ENCODE measurements around the gene GHR.
"Not testable (repeated sequence)": the region's sequence is repeated elsewhere in the genome, so short reads cannot be mapped to it uniquely, and the experiment has no call there.

The GHR gene

DNA sequence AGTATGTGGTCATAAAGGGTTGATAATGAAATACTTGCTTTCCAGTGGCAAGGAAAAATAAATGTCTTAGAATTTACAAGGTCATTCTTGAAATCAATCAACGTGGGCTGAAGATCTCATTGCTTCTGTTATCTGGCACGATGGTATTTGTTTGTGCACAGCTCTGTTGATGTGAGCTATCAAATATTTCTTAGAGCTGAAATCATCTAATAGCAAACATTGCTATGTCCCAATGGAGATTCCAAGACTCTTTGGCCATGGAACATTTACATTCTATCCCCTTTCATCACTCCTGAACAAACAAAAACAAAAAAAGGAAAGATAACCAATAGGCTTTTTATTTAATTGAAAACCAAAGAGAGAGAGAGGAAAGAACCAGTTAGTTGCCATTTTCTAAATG is 221.9 kb downstream of the GHR start:
- DNase-seq (ENCODE audit: low read depth) = no peak

DNA sequence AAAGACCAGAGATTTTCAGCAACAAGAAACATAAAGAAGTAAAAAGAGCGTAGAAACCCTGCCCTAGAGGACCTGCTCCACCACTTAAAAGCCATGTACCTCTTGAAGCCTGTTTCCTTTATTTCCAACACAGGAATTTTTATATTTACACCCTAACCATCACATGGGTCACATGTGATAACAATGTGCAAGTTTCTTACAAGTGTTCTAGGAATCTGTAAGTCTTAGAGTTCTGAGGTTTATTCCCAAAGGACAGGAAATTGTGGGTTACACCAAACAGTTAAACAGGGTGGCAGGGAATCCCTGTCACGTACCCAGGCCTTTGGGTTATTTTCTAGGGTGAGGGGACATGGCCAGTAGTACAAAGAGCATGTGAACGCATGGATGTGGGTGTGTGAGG is 224.8 kb downstream of the GHR start:
- DNase-seq (ENCODE audit: low read depth) = no peak

DNA sequence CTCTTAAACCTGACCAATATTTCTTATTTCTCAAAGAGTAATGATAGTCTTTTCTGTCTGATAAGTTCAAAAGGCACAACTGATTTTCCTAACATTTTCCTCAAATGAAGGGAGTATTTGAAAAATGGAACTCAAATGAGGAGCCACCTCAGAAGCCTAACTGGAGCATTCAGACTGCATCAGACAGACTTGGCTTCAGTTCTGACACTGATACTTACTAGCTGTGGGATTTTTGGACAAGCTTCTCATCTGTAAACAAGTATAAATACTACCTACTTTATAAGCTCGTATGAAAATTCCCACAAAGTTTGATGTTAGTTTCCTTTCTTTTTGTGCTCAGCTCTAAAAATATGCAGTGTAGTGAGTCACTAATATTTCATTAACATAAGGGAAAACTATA is 225.7 kb downstream of the GHR start:
- DNase-seq (ENCODE audit: low read depth) = no peak

DNA sequence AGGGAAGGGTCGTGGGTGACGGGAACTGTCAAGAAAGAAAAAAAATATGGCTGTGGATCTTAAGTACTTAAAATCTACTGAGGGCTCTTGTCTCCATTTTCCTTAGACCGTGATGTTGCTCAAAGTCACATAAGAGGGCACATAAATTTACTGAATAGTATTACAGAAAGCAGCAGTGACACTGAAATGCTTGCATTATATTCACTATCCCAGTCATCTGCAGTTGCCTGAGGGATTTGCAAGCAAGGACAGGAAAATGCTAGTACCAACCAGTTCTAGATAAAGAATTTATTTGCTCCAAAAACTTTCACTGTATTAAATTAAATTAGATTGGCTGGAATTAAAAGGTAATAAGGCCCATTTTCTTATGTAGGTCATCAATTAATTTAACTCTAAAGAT is 226.8 kb downstream of the GHR start:
- DNase-seq (ENCODE audit: low read depth) = no peak

DNA sequence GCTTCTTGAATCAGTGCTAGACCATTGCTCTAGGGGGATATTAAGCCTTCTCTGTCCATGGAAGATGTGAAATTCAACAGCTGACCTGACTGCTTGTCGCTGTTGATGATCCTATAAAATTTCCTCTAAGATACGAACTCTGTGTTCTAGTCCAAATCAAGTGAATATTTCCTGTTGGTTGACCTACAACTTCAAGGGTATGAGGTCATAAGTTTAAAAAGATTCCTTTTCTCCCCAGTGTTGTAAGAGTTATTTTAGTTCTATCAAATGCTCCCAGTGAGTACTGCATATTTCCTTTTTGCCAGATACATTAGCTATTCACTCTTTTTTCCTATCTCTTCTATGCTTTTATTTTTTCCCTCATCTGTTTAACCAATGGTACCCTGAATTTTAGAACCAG is 230.5 kb downstream of the GHR start:
- DNase-seq (ENCODE audit: low read depth) = no peak

DNA sequence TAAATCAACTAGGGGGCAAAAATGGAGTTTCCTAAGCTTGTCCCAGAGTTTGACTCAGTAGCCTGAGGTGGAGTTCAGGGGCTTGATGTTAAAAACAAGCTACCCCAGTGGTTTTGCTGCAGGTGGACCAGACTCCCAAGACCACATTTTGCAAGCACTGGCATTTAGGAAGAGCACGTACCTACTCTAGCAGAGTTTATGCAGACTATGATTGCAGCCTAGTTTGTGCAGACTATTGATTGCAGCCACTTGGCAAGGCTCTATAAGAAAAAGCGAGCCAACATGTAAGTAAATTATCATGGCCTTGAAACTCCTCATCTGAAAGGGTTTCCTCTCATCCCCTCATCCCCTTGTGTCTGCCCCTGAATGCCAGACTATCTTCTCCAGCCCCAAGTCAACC is 231.4 kb downstream of the GHR start:
- no peak for DNase-seq (ENCODE audit: low read depth)

DNA sequence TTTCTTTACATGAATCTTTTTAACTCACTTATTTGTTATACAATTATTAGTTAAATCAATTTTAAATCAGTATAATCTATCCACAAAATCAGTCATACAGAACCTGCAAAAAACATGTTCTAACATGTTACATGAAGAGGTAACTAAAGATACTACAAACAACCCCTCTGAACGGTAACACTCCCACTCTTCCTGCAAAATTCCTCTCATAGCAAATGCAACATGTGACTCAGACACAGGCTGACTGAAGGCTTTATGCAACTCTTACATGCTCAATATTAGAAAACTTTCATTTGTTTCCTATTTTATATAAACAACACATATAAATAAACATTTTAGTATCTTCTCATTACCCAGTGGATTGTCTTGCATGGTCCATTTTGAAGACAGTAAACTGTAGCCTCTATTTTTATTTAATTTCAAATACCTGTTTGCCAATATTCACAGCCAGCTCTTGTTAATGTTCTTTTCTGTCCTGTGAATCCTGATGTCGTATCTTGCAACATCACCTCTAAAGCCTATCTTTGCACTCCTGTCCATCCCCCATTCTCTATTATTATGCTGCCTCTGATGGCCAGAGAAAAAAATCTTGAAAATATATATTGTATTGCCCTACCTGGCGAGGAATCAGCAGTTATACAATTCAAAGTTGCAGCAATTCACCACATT is 232.9 kb downstream of the GHR start:
- no peak for DNase-seq (ENCODE audit: low read depth)

DNA sequence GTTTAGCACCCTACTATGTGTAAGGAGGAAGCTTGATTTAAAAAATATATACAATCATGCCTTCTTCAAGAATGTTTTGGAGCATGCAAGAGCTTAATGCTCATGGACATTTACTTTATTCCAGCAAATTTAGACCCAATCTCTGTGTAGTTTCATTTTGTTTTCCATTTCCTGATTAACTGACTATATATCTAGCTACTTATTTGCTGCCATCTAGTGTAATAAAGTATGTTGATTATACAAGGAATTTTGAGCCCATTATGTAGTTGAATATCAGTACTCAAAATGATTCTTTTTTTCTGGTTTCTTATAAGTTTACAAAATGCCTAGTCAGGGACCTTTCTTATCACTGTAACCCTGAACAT is 233.4 kb downstream of the GHR start:
- no peak for DNase-seq (ENCODE audit: low read depth)

DNA sequence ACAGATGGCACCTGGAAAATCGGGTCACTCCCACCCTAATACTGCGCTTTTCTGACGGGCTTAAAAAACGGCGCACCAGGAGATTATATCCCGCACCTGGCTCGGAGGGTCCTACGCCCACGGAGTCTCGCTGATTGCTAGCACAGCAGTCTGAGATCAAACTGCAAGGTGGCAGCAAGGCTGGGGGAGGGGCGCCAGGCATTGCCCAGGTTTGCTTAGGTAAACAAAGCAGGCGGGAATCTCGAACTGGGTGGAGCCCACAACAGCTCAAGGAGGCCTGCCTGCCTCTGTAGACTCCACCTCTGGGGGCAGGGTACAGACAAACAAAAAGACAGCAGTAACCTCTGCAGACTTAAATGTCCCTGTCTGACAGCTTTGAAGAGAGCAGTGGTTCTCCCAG is 236.6 kb downstream of the GHR start:
- DNase-seq (ENCODE audit: low read depth) = not testable (repeated sequence)

DNA sequence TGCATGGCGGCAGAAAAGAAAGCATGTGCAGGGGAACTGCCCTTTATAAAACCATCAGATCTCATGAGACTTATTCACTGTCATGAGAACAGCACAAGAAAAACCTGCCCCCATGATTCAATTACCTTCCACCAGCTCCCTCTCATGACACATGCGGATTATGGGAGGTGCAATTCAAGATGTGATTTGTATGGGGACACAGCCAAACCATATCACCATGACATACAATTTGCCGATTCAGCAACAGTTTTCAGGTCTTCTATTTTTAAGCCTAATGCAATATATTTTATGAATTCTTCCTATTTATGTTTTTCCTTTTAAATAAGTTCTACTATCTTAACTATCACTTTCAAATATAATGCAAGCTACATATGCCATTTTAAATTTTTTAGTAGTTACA is 242.6 kb downstream of the GHR start:
- DNase-seq (ENCODE audit: low read depth) = no peak

DNA sequence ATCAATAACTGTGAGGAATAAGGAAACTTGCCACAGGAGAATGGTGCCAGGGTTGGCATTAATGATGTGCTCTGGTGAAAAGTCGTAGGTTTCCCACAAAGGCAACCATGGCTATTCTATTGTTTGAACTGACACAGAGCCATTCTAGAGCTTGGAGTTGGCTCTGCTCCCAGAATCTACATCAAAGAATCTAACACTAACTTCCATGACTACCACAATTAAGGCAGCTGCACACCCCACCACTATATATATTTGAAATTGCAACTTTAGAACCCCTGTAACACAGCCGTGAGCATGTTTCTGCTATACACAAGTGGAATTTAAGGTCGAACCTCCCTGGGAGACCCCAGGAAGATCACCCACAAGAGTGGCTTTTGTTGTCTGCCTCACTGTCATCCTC is 243.6 kb downstream of the GHR start:
- DNase-seq (ENCODE audit: low read depth) = no peak

DNA sequence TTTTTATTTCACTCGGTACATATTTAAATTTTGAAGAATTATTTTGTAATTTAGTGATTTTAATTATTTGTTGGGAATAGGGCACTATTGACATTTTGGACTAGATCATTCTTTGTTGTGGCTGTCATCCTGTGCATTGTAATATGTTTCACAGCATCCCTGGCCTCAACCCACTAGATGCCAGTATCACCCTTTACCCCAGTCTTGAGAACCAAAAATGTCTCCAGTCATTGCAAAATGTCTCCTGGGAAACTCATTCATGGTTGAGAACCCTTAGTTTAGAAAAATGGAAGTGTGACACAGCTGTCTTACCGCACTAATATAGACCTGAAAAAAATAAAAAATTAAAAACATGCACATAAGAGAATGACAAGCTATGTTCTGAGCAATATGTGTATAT is 245.0 kb downstream of the GHR start:
- no peak for DNase-seq (ENCODE audit: low read depth)

DNA sequence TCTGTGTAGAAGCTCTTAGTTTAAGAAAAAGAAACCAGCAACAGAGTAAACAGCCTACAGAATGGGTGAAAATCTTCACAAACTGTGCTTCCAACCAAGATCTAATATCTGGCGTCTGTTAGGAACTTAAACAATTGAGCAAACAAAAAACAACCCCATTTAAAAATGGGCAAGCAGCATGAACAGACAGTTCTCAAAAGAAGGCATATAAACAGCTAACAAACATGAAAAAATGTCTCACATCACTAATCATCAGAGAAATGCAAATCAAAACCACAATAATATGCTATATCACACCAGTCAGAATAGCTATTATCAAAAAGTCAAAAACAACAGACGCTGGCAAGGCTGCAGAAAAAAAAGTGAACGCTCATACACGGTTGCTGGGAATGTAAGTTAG is 249.7 kb downstream of the GHR start:
- no peak for DNase-seq (ENCODE audit: low read depth)

DNA sequence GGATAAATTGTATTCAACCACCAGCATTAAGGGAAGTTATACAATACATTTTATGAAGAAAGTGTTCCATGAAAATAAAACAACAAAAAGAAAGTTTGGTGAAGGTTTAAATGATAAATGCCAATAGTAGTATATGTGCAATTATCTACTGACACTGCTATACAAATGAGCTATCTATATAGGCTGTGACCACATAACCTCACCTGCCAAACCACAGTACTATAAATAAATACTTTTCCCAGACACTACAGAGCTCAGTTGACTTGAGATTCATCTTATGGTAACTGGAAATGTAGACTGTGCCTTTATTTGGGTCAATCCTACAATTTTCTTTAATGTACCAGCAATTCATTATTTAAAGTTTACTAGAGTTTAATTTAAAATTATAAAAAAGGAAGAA is 252.4 kb downstream of the GHR start:
- no peak for DNase-seq (ENCODE audit: low read depth)

DNA sequence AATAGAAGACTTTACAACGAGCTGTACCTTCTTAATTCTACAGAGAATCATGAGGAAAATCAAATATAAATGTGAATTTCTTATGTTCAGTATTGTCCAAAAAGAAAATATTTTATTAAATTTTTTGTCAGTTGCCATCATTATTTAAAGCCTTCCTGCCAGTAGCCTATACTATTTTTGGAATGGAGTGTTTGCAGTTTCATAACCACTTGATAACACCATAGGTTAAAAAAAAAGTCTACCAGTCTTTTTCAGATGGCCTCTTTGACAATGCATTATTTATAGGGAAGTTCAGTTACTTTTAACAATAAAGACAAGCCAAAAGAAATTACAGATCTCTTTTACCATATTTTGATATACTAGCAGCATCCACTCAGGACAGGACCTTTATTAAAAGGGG is 253.1 kb downstream of the GHR start:
- no peak for DNase-seq (ENCODE audit: low read depth)

DNA sequence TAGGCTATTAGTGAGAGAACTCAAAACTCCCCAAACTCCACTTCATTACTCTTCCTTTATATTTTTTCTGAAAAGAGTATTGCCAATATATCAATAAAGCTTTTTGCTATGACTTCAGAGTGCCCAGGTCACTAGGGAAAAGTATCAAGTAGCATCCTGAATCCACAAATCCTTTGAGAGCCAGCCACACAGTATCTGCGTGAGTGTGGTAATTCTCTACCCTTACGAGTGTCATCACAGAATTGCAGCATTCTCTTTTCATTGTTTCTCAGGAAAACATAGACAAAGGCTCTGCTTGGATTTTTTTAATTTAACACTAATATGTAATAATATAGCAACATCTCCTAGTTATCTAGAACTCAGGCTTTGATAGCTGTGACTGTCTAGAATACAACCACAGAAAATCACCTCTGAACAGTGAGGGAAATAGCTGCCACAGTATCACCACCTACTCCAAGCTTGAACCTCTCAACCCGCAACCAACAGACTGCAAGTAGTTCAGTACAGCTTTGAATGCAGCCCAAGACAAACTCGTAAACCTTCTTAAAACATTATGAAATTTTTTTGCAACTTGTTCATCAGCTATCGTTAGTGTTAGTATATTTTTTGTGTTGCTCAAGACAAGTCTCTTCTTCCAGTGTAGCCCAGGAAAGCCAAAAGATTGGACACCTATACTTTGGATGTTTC is 254.1 kb downstream of the GHR start:
- DNase-seq (ENCODE audit: low read depth) = no peak

DNA sequence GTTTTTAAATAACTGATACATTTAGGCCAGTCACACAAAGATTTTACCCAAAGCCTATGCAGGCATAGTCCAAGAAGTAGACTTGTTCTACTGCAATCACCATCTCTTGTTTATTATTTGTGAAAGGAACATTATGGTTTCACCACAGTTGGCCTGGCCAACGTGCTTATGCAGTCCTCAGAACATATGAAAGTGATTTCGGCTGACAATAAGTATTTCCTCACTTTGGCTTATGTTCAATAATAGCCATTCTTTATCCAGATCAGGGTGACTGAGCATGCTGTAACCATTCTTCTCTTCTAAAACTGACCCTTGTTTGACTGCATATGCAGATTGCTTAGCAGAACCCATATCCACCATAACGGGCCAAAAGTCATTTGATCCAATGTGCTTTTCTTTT is 256.8 kb downstream of the GHR start:
- no peak for DNase-seq (ENCODE audit: low read depth)

DNA sequence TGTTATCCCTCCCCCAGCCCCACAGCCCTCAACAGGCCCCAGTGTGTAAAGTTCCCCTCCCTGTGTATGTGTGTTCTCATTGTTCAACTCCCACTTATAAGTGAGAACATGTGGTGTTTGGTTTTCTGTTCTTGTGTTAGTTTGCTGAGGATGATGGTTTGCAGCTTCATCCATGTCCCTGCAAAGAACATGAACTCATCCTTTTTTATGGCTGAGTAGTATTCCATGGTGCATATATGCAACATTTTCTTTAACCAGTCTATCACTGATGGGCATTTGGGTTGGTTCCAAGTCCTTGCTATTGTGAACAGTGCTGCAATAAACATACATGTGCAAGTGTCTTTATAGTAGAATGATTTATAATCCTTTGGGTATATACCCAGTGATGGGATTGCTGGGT is 261.8 kb downstream of the GHR start:
- not testable (repeated sequence) for DNase-seq (ENCODE audit: low read depth)

DNA sequence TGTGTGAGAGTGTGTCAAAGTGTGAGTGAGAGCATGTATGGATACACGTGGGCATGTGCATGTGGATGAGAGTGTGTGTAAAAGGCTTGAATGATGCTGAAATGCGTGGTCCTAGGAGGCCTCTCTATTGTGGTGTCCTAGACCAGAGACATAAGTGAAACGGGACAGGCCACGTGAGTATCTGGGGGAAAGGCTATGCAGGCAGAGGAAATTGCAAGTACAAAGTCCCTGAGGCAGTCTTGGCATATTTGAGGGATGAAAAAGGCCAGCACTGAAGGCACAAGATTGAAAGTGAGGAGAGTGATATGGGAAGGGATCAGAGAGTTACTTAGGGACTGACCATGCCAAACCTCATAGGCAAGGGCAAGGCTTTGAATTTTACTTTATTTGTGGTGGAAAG is 266.2 kb downstream of the GHR start:
- DNase-seq (ENCODE audit: low read depth) = no peak

DNA sequence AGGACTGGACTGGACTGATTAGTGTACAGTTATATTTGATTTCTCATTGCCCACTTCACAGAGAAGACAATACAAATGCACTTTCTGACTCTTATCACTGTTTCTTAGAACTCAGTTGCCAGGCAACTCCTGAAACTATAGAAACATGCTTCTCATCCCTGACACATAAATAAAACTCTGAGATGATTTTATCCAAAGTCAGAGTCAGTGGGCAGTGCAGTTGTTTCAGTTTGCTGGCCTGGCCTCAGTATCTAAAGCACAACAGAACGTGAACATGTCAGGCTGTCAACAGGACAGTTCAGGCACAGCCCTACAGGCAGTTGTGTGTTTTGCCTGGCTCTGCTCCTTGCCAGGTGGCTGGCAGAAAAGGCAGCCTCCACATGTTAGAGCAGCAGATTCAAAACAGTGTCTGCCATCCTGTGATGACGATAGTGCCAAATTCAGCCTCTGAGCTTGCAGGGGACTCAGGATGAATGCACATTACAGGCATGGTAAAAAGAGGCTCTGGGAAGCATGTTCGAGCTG is 268.2 kb downstream of the GHR start:
- no peak for DNase-seq (ENCODE audit: low read depth)

DNA sequence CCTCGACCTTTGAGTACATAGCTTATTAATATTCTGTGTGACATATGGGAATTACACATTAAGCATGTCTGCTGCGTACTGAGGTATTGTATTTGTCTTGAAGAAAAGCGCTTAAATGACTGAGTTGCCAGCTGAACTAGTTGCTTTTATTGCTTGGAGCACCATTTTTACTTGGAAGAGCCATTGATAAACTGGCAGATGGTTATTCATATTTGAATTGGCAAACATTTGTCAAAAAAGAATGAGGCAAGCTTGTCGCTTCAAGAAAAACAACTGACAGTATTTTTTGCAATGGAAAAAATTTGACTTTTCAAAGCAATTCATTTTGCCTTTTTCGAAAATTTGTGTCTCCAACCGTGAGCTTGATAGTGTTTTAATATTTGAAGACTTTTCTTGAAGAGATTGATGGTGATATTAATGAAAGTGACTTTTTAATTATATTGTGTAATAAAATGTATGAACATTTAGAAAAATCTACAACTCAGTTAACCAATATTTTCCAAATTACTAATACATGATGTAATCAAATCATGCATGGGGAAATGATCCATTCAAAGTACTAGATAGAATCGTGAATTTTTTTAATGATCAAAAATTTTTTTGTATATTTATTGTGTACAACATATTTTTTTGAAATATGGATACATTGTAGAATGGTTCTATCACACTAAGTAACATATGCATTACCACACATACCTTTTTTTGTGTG is 278.3 kb downstream of the GHR start:
- no peak for DNase-seq (ENCODE audit: low read depth)

DNA sequence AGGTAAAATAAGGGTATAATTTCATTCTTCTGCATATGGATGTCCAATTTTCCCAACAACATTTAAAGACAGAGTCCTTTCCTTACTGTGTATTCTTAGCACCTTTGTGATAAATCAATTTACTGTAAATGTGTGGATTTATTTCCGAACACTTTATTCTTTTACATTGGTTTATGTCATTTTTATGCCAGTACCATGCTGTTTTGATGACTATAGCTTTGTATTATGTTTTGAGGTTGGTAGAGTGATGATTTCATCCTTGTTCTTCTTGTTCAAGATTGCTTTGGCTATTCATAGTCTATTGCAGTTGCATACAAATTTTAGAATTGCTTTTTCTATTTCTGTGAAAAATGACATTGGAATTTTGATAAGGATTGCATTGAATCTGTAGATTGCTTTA is 280.0 kb downstream of the GHR start:
- DNase-seq (ENCODE audit: low read depth) = no peak

DNA sequence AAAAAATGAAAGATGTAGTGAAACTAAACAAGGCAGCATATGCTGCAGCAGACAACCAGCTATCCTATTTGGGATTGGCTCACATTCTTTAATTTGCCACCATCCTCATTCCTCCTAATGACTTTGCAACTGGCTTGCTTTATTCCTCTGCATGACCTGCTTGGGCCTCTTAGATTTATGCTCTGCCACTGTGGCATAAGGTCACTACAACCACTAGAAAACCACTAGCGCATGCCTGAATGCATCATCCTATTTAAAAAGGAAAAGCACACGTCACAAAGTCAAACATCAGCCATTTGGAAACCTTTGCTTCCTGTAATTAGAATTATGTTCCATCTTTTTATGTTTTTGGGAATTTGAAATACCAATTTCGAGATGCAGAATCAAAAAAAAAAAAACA is 292.5 kb downstream of the GHR start:
- no peak for DNase-seq (ENCODE audit: low read depth)

All from stimulated activated CD8-positive, alpha-beta memory T cell treated with anti-CD3 and anti-CD28 coated beads, Interleukin-4, amount 100 ng/mL, for 24 hours (primary cell).